Ovary (tissue), 3 donors: ENCODE measurements around the gene RAB10.

ENCODE experiments used
- EP300 ChIP-seq: sonication (generic); formaldehyde crosslinking; IDR thresholded peaks from one replicate; pipeline ENCODE4 v1.6.1; 2017; ENCODE audit warnings: antibody characterized with exemption
- POLR2A ChIP-seq: fragments of 450-650 bp; IDR thresholded peaks from one replicate; pipeline ENCODE4 v1.6.1; 2017; ENCODE audit warnings: antibody characterized with exemption, mild to moderate bottlenecking, moderate library complexity
- TF ChIP-seq, protein P1 (sequence below), 3 donors: fragments of 450-650 bp in 2 of 3; fragments of 200-600 bp in 1 of 3; IDR thresholded peaks; one replicate each; pipeline versions ENCODE4 v1.5.1 to v1.8.0; 2016 to 2022; ENCODE audit warnings: antibody characterized with exemption in 3 of 3, mild to moderate bottlenecking in 1 of 3
- donor health status: DM: no; HTN: no; CAD: no.

DNA sequence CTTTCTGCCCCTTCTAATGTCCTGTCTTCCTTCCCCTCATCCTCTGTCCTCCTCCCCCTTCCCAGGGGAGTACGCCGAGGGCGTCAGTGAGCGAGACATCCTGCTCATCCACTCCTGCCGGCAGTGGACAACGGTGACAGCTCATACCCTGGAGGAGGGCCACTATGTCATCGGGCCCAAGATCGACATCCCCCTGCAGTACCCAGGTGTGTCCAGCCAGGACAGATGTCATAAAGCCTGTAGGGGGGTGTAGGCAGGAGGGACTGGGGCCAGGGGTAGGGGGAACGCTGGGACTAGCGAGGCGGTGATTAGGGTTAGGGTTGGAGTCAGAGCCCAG is 142.4 kb downstream of the RAB10 start:
- TF ChIP-seq, protein P1, sequence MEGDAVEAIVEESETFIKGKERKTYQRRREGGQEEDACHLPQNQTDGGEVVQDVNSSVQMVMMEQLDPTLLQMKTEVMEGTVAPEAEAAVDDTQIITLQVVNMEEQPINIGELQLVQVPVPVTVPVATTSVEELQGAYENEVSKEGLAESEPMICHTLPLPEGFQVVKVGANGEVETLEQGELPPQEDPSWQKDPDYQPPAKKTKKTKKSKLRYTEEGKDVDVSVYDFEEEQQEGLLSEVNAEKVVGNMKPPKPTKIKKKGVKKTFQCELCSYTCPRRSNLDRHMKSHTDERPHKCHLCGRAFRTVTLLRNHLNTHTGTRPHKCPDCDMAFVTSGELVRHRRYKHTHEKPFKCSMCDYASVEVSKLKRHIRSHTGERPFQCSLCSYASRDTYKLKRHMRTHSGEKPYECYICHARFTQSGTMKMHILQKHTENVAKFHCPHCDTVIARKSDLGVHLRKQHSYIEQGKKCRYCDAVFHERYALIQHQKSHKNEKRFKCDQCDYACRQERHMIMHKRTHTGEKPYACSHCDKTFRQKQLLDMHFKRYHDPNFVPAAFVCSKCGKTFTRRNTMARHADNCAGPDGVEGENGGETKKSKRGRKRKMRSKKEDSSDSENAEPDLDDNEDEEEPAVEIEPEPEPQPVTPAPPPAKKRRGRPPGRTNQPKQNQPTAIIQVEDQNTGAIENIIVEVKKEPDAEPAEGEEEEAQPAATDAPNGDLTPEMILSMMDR (IDR thresholded peaks at IDR 0.05), result no peak
- TF ChIP-seq POLR2A (no peak), EP300 (no peak)
